PC-3 (cell line): ENCODE data around the gene MEP1B. TPM values are rescaled to one million over a fixed set of nuclear protein-coding genes. Genes with fewer than 3 reads are reported as not detected.

Experiments
- ATAC-seq: fragments of 200-7000 bp; cut with Tn5 transposase; 2 replicates; pipeline ENCODE4 v1.9.1; 2020; ENCODE audit warnings: mild to moderate bottlenecking, moderate library complexity
- BruUV-seq: library from RNA; stranded (reverse); fragments of 400-500 nt; replicated peaks from 2 replicates; lab custom pipeline; 2021; lab: Mats Ljungman, UMichigan
- CTCF ChIA-PET: fragments of 300-600 bp; sonication (Branson Sonifier 250); formaldehyde crosslinking; loops from one replicate; lab custom pipeline; 2022; ENCODE audit warnings: antibody characterized with exemption; lab: Charles Lee
- POLR2A ChIA-PET: fragments of 300-600 bp; sonication (Branson Sonifier 250); formaldehyde crosslinking; loops from one replicate; lab custom pipeline; 2022; ENCODE audit warnings: antibody characterized with exemption; ENCODE audit not compliant: unreplicated experiment; lab: Charles Lee
- DNase-seq: peaks from one replicate; pipeline ENCODE4 v3.0.0-alpha.2; 2015
- H2AFZ ChIP-seq: fragments of 300-600 bp; sonication (generic); 2 replicates; pipeline ENCODE4 v1.6.0; 2016; ENCODE audit warnings: antibody characterized with exemption, low read length
- H3F3A ChIP-seq: fragments of 300-600 bp; sonication (generic); one replicate; pipeline ENCODE4 v1.6.0; 2017; ENCODE audit warnings: antibody characterized with exemption, low read length, control low read depth, mild to moderate bottlenecking; ENCODE audit not compliant: unreplicated experiment
- H3K27ac ChIP-seq: fragments of 300-600 bp; sonication (generic); 2 replicates; pipeline ENCODE4 v1.5.1; 2016; ENCODE audit warnings: mild to moderate bottlenecking, low read length
- H3K27me3 ChIP-seq: fragments of 300-600 bp; sonication (generic); 2 replicates; pipeline ENCODE4 v1.6.1; 2016; ENCODE audit warnings: low read length, mixed read lengths
- H3K36me3 ChIP-seq: fragments of 300-600 bp; sonication (generic); 2 replicates; pipeline ENCODE4 v1.6.1; 2016; ENCODE audit warnings: low read depth, mixed run types, low read length, mixed read lengths
- H3K4me1 ChIP-seq: fragments of 300-600 bp; sonication (generic); 2 replicates; pipeline ENCODE4 v1.5.1; 2016; ENCODE audit warnings: low read length; ENCODE audit not compliant: insufficient read depth
- H3K4me2 ChIP-seq: fragments of 300-600 bp; sonication (generic); 2 replicates; pipeline ENCODE4 v1.6.0; 2016; ENCODE audit warnings: low read length
- H3K4me3 ChIP-seq: fragments of 300-600 bp; sonication (generic); 2 replicates; pipeline ENCODE4 v1.5.1; 2016; ENCODE audit warnings: mild to moderate bottlenecking, low read length, mixed read lengths
- H3K79me2 ChIP-seq: fragments of 300-600 bp; sonication (generic); 2 replicates; pipeline ENCODE4 v1.6.1; 2017; ENCODE audit warnings: low read length, mixed read lengths
- H3K9ac ChIP-seq: fragments of 300-600 bp; sonication (generic); 2 replicates; pipeline ENCODE4 v1.6.0; 2016; ENCODE audit warnings: mild to moderate bottlenecking, low read length
- H3K9me2 ChIP-seq: fragments of 300-600 bp; sonication (generic); replicated peaks from 2 replicates; pipeline ENCODE4 v1.6.1; 2016; ENCODE audit warnings: mixed run types, low read length, mixed read lengths
- H3K9me3 ChIP-seq: fragments of 300-600 bp; sonication (generic); 2 replicates; pipeline ENCODE4 v1.6.1; 2016; ENCODE audit warnings: low read length, mixed read lengths
- H4K20me1 ChIP-seq: fragments of 300-600 bp; sonication (generic); 2 replicates; pipeline ENCODE4 v1.6.1; 2016; ENCODE audit warnings: low read length, mixed read lengths
- CTCF ChIP-seq: fragments of 300-600 bp; sonication (generic); conservative IDR thresholded peaks from 2 replicates; pipeline ENCODE4 v1.5.1; 2017; ENCODE audit warnings: antibody characterized with exemption, low read depth, mild to moderate bottlenecking, low read length
- EZH2 ChIP-seq: fragments of 300-600 bp; sonication (generic); IDR thresholded peaks from one replicate; pipeline ENCODE4 v1.6.1; 2017; ENCODE audit warnings: antibody characterized with exemption, mild to moderate bottlenecking, low read length; ENCODE audit not compliant: unreplicated experiment
- EZH2phosphoT487 ChIP-seq: fragments of 300-600 bp; sonication (generic); IDR thresholded peaks from 2 replicates; pipeline ENCODE4 v1.6.1; 2018; ENCODE audit warnings: mild to moderate bottlenecking, antibody characterized with exemption, low read length, borderline replicate concordance
- intact Hi-C: fragments of 100-400 bp; cut with micrococcal nuclease; formaldehyde crosslinking; loops from 2 replicates; pipeline ENCODE4 v1.9.0; 2023
- total RNA-seq: library from RNA; depleted of rRNA; stranded (reverse); fragments of >200 nt; gene quantifications from 2 replicates; pipeline ENCODE4 v1.2.3, GENCODE V29; 2014

Gene MEP1B
- total RNA-seq, 1 experiment from 2014 or later = not detected

- intact Hi-C loops = no loop called here
- H3K4me1 ChIP-seq = no peaks in the 10 kb centered on the region
- H2AFZ ChIP-seq = no peak overlapping the region
- CTCF ChIA-PET = no interaction called here
- H3F3A ChIP-seq = no peaks in the 10 kb centered on the region
- no peak overlapping the region for H3K4me2 ChIP-seq
- no peaks in the 10 kb centered on the region for H3K36me3 ChIP-seq
- TF ChIP-seq EZH2phosphoT487 (no peak), CTCF (no peak), EZH2 (no peak)
- no peaks in the 10 kb centered on the region for H3K9me3 ChIP-seq
- POLR2A ChIA-PET = no interaction called here
- H3K9ac ChIP-seq = no peak overlapping the region
- no peak for DNase-seq
- no peak for ATAC-seq
- no peak overlapping the region for H3K4me3 ChIP-seq
- no peaks in the 10 kb centered on the region for H3K79me2 ChIP-seq
- H3K9me2 ChIP-seq = no peaks in the 10 kb centered on the region
- no TSS peak for BruUV-seq
- no peak overlapping the region for H3K27ac ChIP-seq
- H3K27me3 ChIP-seq = no peaks in the 10 kb centered on the region
- H4K20me1 ChIP-seq = no peaks in the 10 kb centered on the region
These were observed 69.7 kb downstream of the MEP1B start for GRCh38 chr18:32259553-32259952.

- DNase-seq (no peak), ATAC-seq (no peak)
- H3K79me2 ChIP-seq = no peaks in the 10 kb centered on the region
- TF ChIP-seq CTCF (no peak), EZH2phosphoT487 (no peak), EZH2 (no peak)
- BruUV-seq = no TSS peak
- POLR2A ChIA-PET = interaction anchor here (0.6 kb wide), 1 partner anchor 19 kb away, joined by 3 read pairs; no protein-coding TSS in a partner anchor
- no peak overlapping the region for H3K4me2 ChIP-seq
- H3F3A ChIP-seq = no peaks in the 10 kb centered on the region
- no peak overlapping the region for H3K4me3 ChIP-seq
- no peaks in the 10 kb centered on the region for H4K20me1 ChIP-seq
- H3K9me3 ChIP-seq = no peaks in the 10 kb centered on the region
- no peaks in the 10 kb centered on the region for H3K36me3 ChIP-seq
- no peaks in the 10 kb centered on the region for H3K4me1 ChIP-seq
- no peak overlapping the region for H3K27ac ChIP-seq
- H3K9me2 ChIP-seq = no peaks in the 10 kb centered on the region
- no peaks in the 10 kb centered on the region for H3K27me3 ChIP-seq
- intact Hi-C loops = no loop called here
- H2AFZ ChIP-seq = no peak overlapping the region
- H3K9ac ChIP-seq = no peak overlapping the region
- CTCF ChIA-PET = interaction anchor here (1.1 kb wide), 1 partner anchor 103 kb away, joined by 3 read pairs; no protein-coding TSS in a partner anchor
These were observed 71.2 kb downstream of the MEP1B start for GRCh38 chr18:32261003-32261402.

GRCh38 chr18:32262092-32262491 is 72.3 kb downstream of the MEP1B start:
- H3F3A ChIP-seq = no peaks in the 10 kb centered on the region
- no peaks in the 10 kb centered on the region for H3K9me2 ChIP-seq
- no peaks in the 10 kb centered on the region for H3K36me3 ChIP-seq
- H3K27ac ChIP-seq = no peak overlapping the region
- H4K20me1 ChIP-seq = no peaks in the 10 kb centered on the region
- TF ChIP-seq EZH2phosphoT487 (no peak), CTCF (no peak), EZH2 (no peak)
- no peak overlapping the region for H3K4me2 ChIP-seq
- no peaks in the 10 kb centered on the region for H3K79me2 ChIP-seq
- H2AFZ ChIP-seq = no peak overlapping the region
- ATAC-seq (no peak), DNase-seq (no peak)
- H3K27me3 ChIP-seq = no peaks in the 10 kb centered on the region
- ChIA-PET POLR2A (no interaction called here), CTCF (no interaction called here)
- intact Hi-C loops = no loop called here
- H3K4me1 ChIP-seq = no peaks in the 10 kb centered on the region
- BruUV-seq = no TSS peak
- no peaks in the 10 kb centered on the region for H3K9me3 ChIP-seq
- no peak overlapping the region for H3K9ac ChIP-seq
- no peak overlapping the region for H3K4me3 ChIP-seq
